Caco-2 (cell line): ENCODE data around the gene MMP23B. TPM values are rescaled to one million over a fixed set of nuclear protein-coding genes. Genes with fewer than 3 reads are reported as not detected.

ENCODE experiments used
- BruUV-seq: library from RNA; stranded (reverse); fragments of 400-500 nt; replicated peaks from 2 replicates; lab custom pipeline; 2021; lab: Mats Ljungman, UMichigan
- CTCF ChIA-PET: fragments of 300-600 bp; sonication (Branson Sonifier 250); formaldehyde crosslinking; loops from one replicate; lab custom pipeline; 2022; ENCODE audit warnings: antibody characterized with exemption; lab: Charles Lee
- POLR2A ChIA-PET: fragments of 300-600 bp; sonication (Branson Sonifier 250); formaldehyde crosslinking; loops from one replicate; lab custom pipeline; 2022; ENCODE audit warnings: antibody characterized with exemption; lab: Charles Lee
- DNase-seq, 2 experiments: peaks; one replicate each; pipeline versions ENCODE4 v3.0.0 to v3.0.0-alpha.2; 2020 to 2022
- H3K27me3 ChIP-seq: replicated peaks from 2 replicates; pipeline ENCODE4 v1.6.0; 2011; ENCODE audit warnings: low read length; ENCODE audit not compliant: control insufficient read depth, insufficient read depth
- H3K36me3 ChIP-seq: 2 replicates; pipeline ENCODE4 v1.5.1; 2011; ENCODE audit warnings: low read length; ENCODE audit not compliant: control insufficient read depth, insufficient read depth
- H3K4me1 ChIP-seq: fragments of 250-450 bp; sonication (Bioruptor Pico); 2 replicates; pipeline ENCODE4 v1.5.1; 2020; ENCODE audit warnings: mild to moderate bottlenecking
- H3K4me3 ChIP-seq: 2 replicates; pipeline ENCODE4 v1.5.1; 2011; ENCODE audit warnings: low read depth, mild to moderate bottlenecking, control low read depth, low read length
- H3K9me3 ChIP-seq: fragments of 250-450 bp; sonication (Bioruptor Pico); 2 replicates; pipeline ENCODE4 v1.5.1; 2020; ENCODE audit warnings: mild to moderate bottlenecking, moderate library complexity
- H3K27ac Mint-ChIP-seq: one replicate; pipeline ENCODE4 v1.8.0; 2022; ENCODE audit warnings: mixed read lengths; ENCODE audit not compliant: unreplicated experiment
- H3K27me3 Mint-ChIP-seq: one replicate; pipeline ENCODE4 v1.8.0; 2022; ENCODE audit warnings: mixed read lengths; ENCODE audit not compliant: insufficient read depth, unreplicated experiment
- H3K36me3 Mint-ChIP-seq: one replicate; pipeline ENCODE4 v1.8.0; 2022; ENCODE audit warnings: mild to moderate bottlenecking, mixed read lengths; ENCODE audit not compliant: insufficient read depth, unreplicated experiment
- H3K4me1 Mint-ChIP-seq: one replicate; pipeline ENCODE4 v1.8.0; 2022; ENCODE audit warnings: low read depth, mixed read lengths; ENCODE audit not compliant: unreplicated experiment
- H3K4me3 Mint-ChIP-seq: one replicate; pipeline ENCODE4 v1.8.0; 2022; ENCODE audit warnings: mild to moderate bottlenecking, moderate library complexity, mixed read lengths; ENCODE audit not compliant: unreplicated experiment
- H3K9me3 Mint-ChIP-seq: one replicate; pipeline ENCODE4 v1.8.0; 2022; ENCODE audit warnings: mixed read lengths; ENCODE audit not compliant: unreplicated experiment
- CTCF ChIP-seq, 2 experiments: fragments of 200-600 bp in 1 of 2; IDR thresholded peaks; 1 replicate in 1 of 2; 2 replicates in 1 of 2; pipeline versions ENCODE4 v1.5.1 to v1.8.0; 2011 to 2022; ENCODE audit warnings: antibody characterized with exemption in 1 of 2, control low read depth in 1 of 2, inconsistent platforms in 1 of 2, low read depth in 1 of 2, low read length in 1 of 2, mild to moderate bottlenecking in 1 of 2, moderate library complexity in 1 of 2; ENCODE audit not compliant: insufficient read depth in 1 of 2, severe bottlenecking in 1 of 2, unreplicated experiment in 1 of 2
- intact Hi-C: fragments of 100-400 bp; cut with micrococcal nuclease; formaldehyde crosslinking; loops from one replicate; pipeline ENCODE4 v1.10.0; 2022; ENCODE audit not compliant: unreplicated experiment
- total RNA-seq: library from RNA; stranded (reverse); gene quantifications from 2 replicates; pipeline ENCODE4 v1.2.3, GENCODE V29; 2022

MMP23B gene
- total RNA-seq, 1 experiment from 2014 or later, result 6.0 TPM

- Mint-ChIP-seq H3K9me3 (no peaks in the 10 kb centered on the region), H3K27me3 (no peaks in the 10 kb centered on the region), H3K27ac (no peak overlapping the region), H3K36me3 (peaks cover 15% of the 10 kb centered on the region), H3K4me3 (no peak overlapping the region), H3K4me1 (peaks cover 7% of the 10 kb centered on the region)
- Histone ChIP-seq H3K4me3 (no peak overlapping the region), H3K27me3 (no peaks in the 10 kb centered on the region), H3K9me3 (no peaks in the 10 kb centered on the region), H3K36me3 (no peaks in the 10 kb centered on the region), H3K4me1 (0 out of 2 replicates have a peak, but pooled peaks cover 5% of the 10 kb centered on the region)
- ChIA-PET POLR2A (no interaction called here), CTCF (no interaction called here)
- no peak for DNase-seq
- intact Hi-C loops, result no loop called here
- no TSS peak for BruUV-seq
- TF ChIP-seq CTCF (IDR thresholded peaks at IDR 0.05; ENCODE audit: insufficient read depth in 1 of 2, low read depth in 1 of 2, low read length in 1 of 2, severe bottlenecking in 1 of 2, unreplicated experiment in 1 of 2), result no peak
Observed at GRCh38 chr1:1609822-1610485, 22.0 kb upstream of the MMP23B start.

- POLR2A ChIA-PET, result no interaction called here
- peaks cover 7% of the 10 kb centered on the region for H3K4me1 Mint-ChIP-seq
- H3K27me3 Mint-ChIP-seq, result no peaks in the 10 kb centered on the region
- CTCF ChIA-PET, result no interaction called here
- no peak overlapping the region for H3K4me3 Mint-ChIP-seq
- no peaks in the 10 kb centered on the region for H3K9me3 Mint-ChIP-seq
- TF ChIP-seq CTCF (IDR thresholded peaks at IDR 0.05; ENCODE audit: insufficient read depth in 1 of 2, low read depth in 1 of 2, low read length in 1 of 2, severe bottlenecking in 1 of 2, unreplicated experiment in 1 of 2), result no peak
- no TSS peak for BruUV-seq
- Histone ChIP-seq H3K4me3 (no peak overlapping the region), H3K9me3 (no peaks in the 10 kb centered on the region), H3K27me3 (no peaks in the 10 kb centered on the region), H3K4me1 (0 out of 2 replicates have a peak, but pooled peaks cover 5% of the 10 kb centered on the region), H3K36me3 (no peaks in the 10 kb centered on the region)
- H3K27ac Mint-ChIP-seq, result no peak overlapping the region
- intact Hi-C loops, result no loop called here
- DNase-seq, result no peak
- H3K36me3 Mint-ChIP-seq, result peaks cover 23% of the 10 kb centered on the region
Observed at GRCh38 chr1:1610796-1611195, 21.2 kb upstream of the MMP23B start.

GRCh38 chr1:1612104-1612400, 19.9 kb upstream of the MMP23B start:
- CTCF ChIA-PET, result no interaction called here
- Mint-ChIP-seq H3K9me3 (no peaks in the 10 kb centered on the region), H3K27ac (no peak overlapping the region), H3K27me3 (no peaks in the 10 kb centered on the region), H3K4me3 (no peak overlapping the region), H3K4me1 (peaks cover 7% of the 10 kb centered on the region), H3K36me3 (peaks cover 23% of the 10 kb centered on the region)
- no peaks in the 10 kb centered on the region for H3K9me3 ChIP-seq
- intact Hi-C loops, result no loop called here
- H3K36me3 ChIP-seq, result no peaks in the 10 kb centered on the region
- no peak for TF ChIP-seq CTCF (IDR thresholded peaks at IDR 0.05; ENCODE audit: insufficient read depth in 1 of 2, low read depth in 1 of 2, low read length in 1 of 2, severe bottlenecking in 1 of 2, unreplicated experiment in 1 of 2)
- POLR2A ChIA-PET, result no interaction called here
- no TSS peak for BruUV-seq
- no peaks in the 10 kb centered on the region for H3K27me3 ChIP-seq
- no peak overlapping the region for H3K4me3 ChIP-seq
- no peak for DNase-seq
- 0 out of 2 replicates have a peak, but pooled peaks cover 9% of the 10 kb centered on the region for H3K4me1 ChIP-seq
